K562 (cell line): ENCODE data around the gene KPNA4. TPM values are rescaled to one million over a fixed set of nuclear protein-coding genes. Genes with fewer than 3 reads are reported as not detected.

Source experiments
- CEBPB ChIP-seq: fragments of 450-650 bp; IDR thresholded peaks from 2 replicates; pipeline ENCODE4 v1.6.1; 2016; ENCODE audit warnings: missing genetic modification characterization, missing compliant biosample characterization
- CREB1 ChIP-seq, 2 experiments: sonication (generic) in 1 of 2; formaldehyde crosslinking in 1 of 2; IDR thresholded peaks; 2 replicates each; pipeline versions ENCODE4 v1.6.1 to v1.8.0; 2012 to 2022; ENCODE audit warnings: inconsistent platforms in 1 of 2, mild to moderate bottlenecking in 1 of 2, missing genetic modification reagents in 1 of 2, moderate library complexity in 1 of 2
- CREM ChIP-seq: IDR thresholded peaks from 2 replicates; pipeline ENCODE4 v1.6.1; 2014; ENCODE audit warnings: antibody characterized with exemption, low read depth
- FIP1L1 ChIP-seq: fragments of 200-400 bp; formaldehyde crosslinking; IDR thresholded peaks from 2 replicates; pipeline ENCODE4 v1.6.1; 2018; ENCODE audit warnings: mild to moderate bottlenecking, low read depth, low read length; ENCODE audit not compliant: poor library complexity, severe bottlenecking
- HDAC1 ChIP-seq, 2 experiments: fragments of 450-650 bp; IDR thresholded peaks; 2 replicates each; pipeline ENCODE4 v1.6.1; 2016 to 2017; ENCODE audit warnings: inconsistent platforms in 1 of 2, mild to moderate bottlenecking in 1 of 2, moderate library complexity in 1 of 2
- HMG20B ChIP-seq: fragments of 250-450 bp; sonication (Bioruptor Pico); IDR thresholded peaks from 2 replicates; pipeline ENCODE4 v1.5.0; 2021; ENCODE audit warnings: mild to moderate bottlenecking
- JUN ChIP-seq, 2 experiments: sonication (generic) in 1 of 2; formaldehyde crosslinking in 1 of 2; IDR thresholded peaks; 2 replicates each; pipeline versions ENCODE4 v1.6.1 to v1.8.0; 2012 to 2022; ENCODE audit warnings: borderline replicate concordance in 2 of 2, mild to moderate bottlenecking in 2 of 2, improper control_type of control experiment in 1 of 2, low read depth in 1 of 2, low read length in 1 of 2, missing genetic modification reagents in 1 of 2
- MBD2 ChIP-seq: sonication (generic); IDR thresholded peaks from 2 replicates; pipeline ENCODE4 v1.6.1; 2016; ENCODE audit warnings: low read depth, borderline replicate concordance
- NR2F6 ChIP-seq: fragments of 450-650 bp; formaldehyde crosslinking; IDR thresholded peaks from 2 replicates; pipeline ENCODE4 v1.4.0; 2020; ENCODE audit warnings: mild to moderate bottlenecking
- RBM17 ChIP-seq: fragments of 200-400 bp; formaldehyde crosslinking; IDR thresholded peaks from 2 replicates; pipeline ENCODE4 v1.6.1; 2017; ENCODE audit warnings: low read depth, mild to moderate bottlenecking, low read length, borderline replicate concordance
- RBM25 ChIP-seq: fragments of 200-400 bp; formaldehyde crosslinking; IDR thresholded peaks from 2 replicates; pipeline ENCODE4 v1.6.1; 2018; ENCODE audit warnings: low read length, low read depth, moderate library complexity; ENCODE audit not compliant: severe bottlenecking
- SIN3B ChIP-seq: fragments of 450-650 bp; IDR thresholded peaks from 2 replicates; pipeline ENCODE4 v1.6.1; 2017; ENCODE audit warnings: low read depth, mild to moderate bottlenecking, moderate library complexity
- ZFP30 ChIP-seq: fragments of 250-450 bp; sonication (Bioruptor Pico); IDR thresholded peaks from 2 replicates; pipeline ENCODE4 v1.8.0; 2022; ENCODE audit warnings: moderate library complexity, mild to moderate bottlenecking, inconsistent platforms, borderline replicate concordance
- ZNF324 ChIP-seq: fragments of 250-450 bp; sonication (Bioruptor Pico); IDR thresholded peaks from 2 replicates; pipeline ENCODE4 v1.4.0; 2020; ENCODE audit warnings: mild to moderate bottlenecking
- ZNF766 ChIP-seq: fragments of 200-800 bp; sonication (Bioruptor generic); conservative IDR thresholded peaks from 2 replicates; pipeline ENCODE4 v1.6.1; 2016; ENCODE audit warnings: missing genetic modification characterization, missing compliant biosample characterization
- polyA plus RNA-seq, 8 experiments: library from polyadenylated mRNA; depleted of rRNA in 4 of 8; stranded (reverse) in 5 of 8; unstranded in 3 of 8; fragments of >200 nt; fragmentation: Nextera tagmentation in 2 of 8; fragmentation: Illumina TruSeq in 1 of 8; extraction: Ambion mirVana in 2 of 8; extraction: Trizol in 1 of 8; gene quantifications; 2 replicates each; pipeline versions ENCODE4 v1.2.1 to v1.2.3, GENCODE V29; 2011 to 2014; ENCODE audit warnings: inconsistent platforms in 1 of 8, missing spikeins in 1 of 8
- total RNA-seq, 7 experiments: library from RNA; depleted of rRNA in 6 of 7; stranded (reverse); fragments of >200 nt in 6 of 7; fragmentation: Illumina TruSeq in 2 of 7; extraction: Trizol in 2 of 7; gene quantifications; 2 replicates each; pipeline versions ENCODE4 v1.2.1 to v1.2.3, GENCODE V29; 2011 to 2021; ENCODE audit warnings: low replicate concordance in 1 of 7
- TF ChIP-seq, protein P1 (sequence below), 2 experiments: fragments of 450-650 bp in 1 of 2; sonication (generic) in 1 of 2; formaldehyde crosslinking in 1 of 2; IDR thresholded peaks in 1 of 2; conservative IDR thresholded peaks in 1 of 2; 2 replicates each; pipeline versions ENCODE4 v1.6.1 to v1.8.1; 2016 to 2023; ENCODE audit warnings: mild to moderate bottlenecking in 2 of 2, moderate library complexity in 2 of 2, inconsistent platforms in 1 of 2, missing genetic modification reagents in 1 of 2
- TF ChIP-seq, protein P2 (sequence below): sonication (generic); formaldehyde crosslinking; IDR thresholded peaks from 2 replicates; pipeline ENCODE4 v1.8.1; 2023; ENCODE audit warnings: mild to moderate bottlenecking, missing genetic modification reagents
- TF ChIP-seq, protein P3 (sequence below): sonication (generic); formaldehyde crosslinking; IDR thresholded peaks from 2 replicates; pipeline ENCODE4 v1.5.0; 2020; ENCODE audit warnings: missing genetic modification reagents
- TF ChIP-seq, protein P4 (sequence below): sonication (generic); formaldehyde crosslinking; IDR thresholded peaks from 2 replicates; pipeline ENCODE4 v1.9.0; 2022; ENCODE audit warnings: mild to moderate bottlenecking, missing genetic modification reagents

The KPNA4 gene
- total and polyA plus RNA-seq, 9 of the 15 experiments (the other 6 are each of a cell fraction or from before 2014, with no cell fraction given): 13.9 to 66.6 (median 34.5) TPM

DNA sequence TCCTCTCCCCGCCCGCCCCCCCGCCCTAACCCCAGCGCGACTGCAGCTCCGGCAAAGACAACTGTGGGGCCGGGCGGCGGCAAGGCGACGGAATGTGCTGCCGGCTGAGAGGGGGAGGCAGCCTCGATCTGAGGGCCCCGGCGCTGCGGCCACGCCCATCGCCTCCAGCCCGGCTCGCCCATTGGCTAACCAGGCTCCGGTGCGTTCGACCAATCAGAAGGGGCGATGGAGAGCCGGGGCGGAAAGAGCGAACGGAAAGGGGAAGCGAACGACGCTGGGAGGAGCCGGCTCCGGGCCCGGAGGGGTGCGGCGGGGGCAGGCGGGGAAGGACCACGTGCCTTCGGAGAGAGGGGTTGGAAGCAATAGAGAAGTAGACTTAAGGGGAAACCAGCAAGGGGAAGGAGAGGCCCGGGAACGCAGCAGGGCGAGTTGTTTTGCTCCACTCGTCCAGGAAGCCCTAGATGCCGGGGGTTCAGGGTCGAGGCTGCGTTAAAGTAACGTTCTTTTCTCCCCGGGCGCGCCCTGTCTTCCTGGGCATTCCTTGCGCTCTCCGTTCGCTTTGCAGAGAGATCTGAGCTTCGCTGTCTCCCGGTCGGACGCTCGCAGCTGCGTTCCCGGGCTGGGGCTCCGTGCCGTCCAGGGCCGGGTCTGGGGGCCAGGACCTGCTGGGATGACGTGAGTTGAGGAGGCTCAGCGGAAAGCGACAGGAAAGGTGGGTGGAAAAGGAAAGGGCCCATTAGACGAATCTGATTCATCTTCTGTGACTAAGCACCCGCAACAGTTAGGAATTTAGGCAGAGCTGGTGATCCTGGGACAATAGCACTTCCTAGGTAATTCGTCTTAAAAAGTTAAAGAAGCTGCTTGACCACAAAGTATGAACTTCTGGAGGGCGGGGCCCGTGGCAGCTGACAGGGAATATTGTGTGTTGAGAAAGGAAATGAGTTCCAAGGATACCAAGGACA, at the start of gene KPNA4 (continued):
- TF ChIP-seq, protein P1, sequence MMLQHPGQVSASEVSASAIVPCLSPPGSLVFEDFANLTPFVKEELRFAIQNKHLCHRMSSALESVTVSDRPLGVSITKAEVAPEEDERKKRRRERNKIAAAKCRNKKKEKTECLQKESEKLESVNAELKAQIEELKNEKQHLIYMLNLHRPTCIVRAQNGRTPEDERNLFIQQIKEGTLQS (IDR thresholded peaks at IDR 0.05): peak; percentile 80
- TF ChIP-seq, protein P1 (CRISPR knock-in tag; conservative IDR thresholded peaks at IDR 0.05): no peak
- TF ChIP-seq RBM17: no peak
- TF ChIP-seq SIN3B: peak; percentile 24; the same call in 1 of the 2 replicates
- peak; percentile 38 for TF ChIP-seq FIP1L1
- peak in 1 of 2 experiments; percentile 94; a peak in 2 of 4 replicates for TF ChIP-seq HDAC1 (IDR thresholded peaks at IDR 0.05)
- TF ChIP-seq, protein P2, sequence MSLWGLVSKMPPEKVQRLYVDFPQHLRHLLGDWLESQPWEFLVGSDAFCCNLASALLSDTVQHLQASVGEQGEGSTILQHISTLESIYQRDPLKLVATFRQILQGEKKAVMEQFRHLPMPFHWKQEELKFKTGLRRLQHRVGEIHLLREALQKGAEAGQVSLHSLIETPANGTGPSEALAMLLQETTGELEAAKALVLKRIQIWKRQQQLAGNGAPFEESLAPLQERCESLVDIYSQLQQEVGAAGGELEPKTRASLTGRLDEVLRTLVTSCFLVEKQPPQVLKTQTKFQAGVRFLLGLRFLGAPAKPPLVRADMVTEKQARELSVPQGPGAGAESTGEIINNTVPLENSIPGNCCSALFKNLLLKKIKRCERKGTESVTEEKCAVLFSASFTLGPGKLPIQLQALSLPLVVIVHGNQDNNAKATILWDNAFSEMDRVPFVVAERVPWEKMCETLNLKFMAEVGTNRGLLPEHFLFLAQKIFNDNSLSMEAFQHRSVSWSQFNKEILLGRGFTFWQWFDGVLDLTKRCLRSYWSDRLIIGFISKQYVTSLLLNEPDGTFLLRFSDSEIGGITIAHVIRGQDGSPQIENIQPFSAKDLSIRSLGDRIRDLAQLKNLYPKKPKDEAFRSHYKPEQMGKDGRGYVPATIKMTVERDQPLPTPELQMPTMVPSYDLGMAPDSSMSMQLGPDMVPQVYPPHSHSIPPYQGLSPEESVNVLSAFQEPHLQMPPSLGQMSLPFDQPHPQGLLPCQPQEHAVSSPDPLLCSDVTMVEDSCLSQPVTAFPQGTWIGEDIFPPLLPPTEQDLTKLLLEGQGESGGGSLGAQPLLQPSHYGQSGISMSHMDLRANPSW (CRISPR knock-in tag): peak; percentile 65; the same call in 1 of the 2 replicates
- TF ChIP-seq, protein P3, sequence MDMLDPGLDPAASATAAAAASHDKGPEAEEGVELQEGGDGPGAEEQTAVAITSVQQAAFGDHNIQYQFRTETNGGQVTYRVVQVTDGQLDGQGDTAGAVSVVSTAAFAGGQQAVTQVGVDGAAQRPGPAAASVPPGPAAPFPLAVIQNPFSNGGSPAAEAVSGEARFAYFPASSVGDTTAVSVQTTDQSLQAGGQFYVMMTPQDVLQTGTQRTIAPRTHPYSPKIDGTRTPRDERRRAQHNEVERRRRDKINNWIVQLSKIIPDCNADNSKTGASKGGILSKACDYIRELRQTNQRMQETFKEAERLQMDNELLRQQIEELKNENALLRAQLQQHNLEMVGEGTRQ: peak; percentile 79
- no peak for TF ChIP-seq HMG20B
- peak; percentile 82 for TF ChIP-seq MBD2
- TF ChIP-seq NR2F6 (CRISPR knock-in tag): no peak
- peak; percentile 30; the same call in 1 of the 2 replicates for TF ChIP-seq CREB1 (IDR thresholded peaks at IDR 0.05)
- peak; percentile 44; the same call in 1 of the 2 replicates for TF ChIP-seq CREB1 (CRISPR knock-in tag; IDR thresholded peaks at IDR 0.05)
- TF ChIP-seq, protein P4, sequence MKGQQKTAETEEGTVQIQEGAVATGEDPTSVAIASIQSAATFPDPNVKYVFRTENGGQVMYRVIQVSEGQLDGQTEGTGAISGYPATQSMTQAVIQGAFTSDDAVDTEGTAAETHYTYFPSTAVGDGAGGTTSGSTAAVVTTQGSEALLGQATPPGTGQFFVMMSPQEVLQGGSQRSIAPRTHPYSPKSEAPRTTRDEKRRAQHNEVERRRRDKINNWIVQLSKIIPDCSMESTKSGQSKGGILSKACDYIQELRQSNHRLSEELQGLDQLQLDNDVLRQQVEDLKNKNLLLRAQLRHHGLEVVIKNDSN: peak; percentile 87
- TF ChIP-seq CEBPB (tag): no peak
- TF ChIP-seq CREM: peak; percentile 85
- no peak for TF ChIP-seq ZNF324 (CRISPR knock-in tag)
- TF ChIP-seq JUN (IDR thresholded peaks at IDR 0.05; ENCODE audit: borderline replicate concordance, low read depth, low read length): peak; percentile 6; the same call in 1 of the 2 replicates
- TF ChIP-seq JUN (CRISPR knock-in tag; IDR thresholded peaks at IDR 0.05; ENCODE audit: borderline replicate concordance): no peak
- TF ChIP-seq ZNF766 (CRISPR knock-in tag): no peak
- TF ChIP-seq RBM25: peak; percentile 91
- no peak for TF ChIP-seq ZFP30
